MCF 10A (cell line): ENCODE results near the gene BARX2. TPM values are rescaled to one million over a fixed set of nuclear protein-coding genes. Genes with fewer than 3 reads are reported as not detected.

Experiments used
- BruUV-seq: library from RNA; stranded (reverse); fragments of 400-500 nt; replicated peaks from 2 replicates; lab custom pipeline; 2021; lab: Mats Ljungman, UMichigan
- CTCF ChIA-PET: fragments of 300-600 bp; sonication (Branson Sonifier 250); formaldehyde crosslinking; extraction: SDS; loops from one replicate; lab custom pipeline; 2021; ENCODE audit warnings: antibody characterized with exemption, inconsistent platforms; lab: Yijun Ruan, JAX
- POLR2A ChIA-PET: fragments of 300-600, 350-650 bp; sonication (Branson Sonifier 250); formaldehyde crosslinking; extraction: SDS; loops from one replicate; lab custom pipeline; 2020; ENCODE audit warnings: antibody characterized with exemption, inconsistent platforms; lab: Yijun Ruan, JAX
- DNase-seq: peaks from one replicate; pipeline ENCODE4 v3.0.0-alpha.2; 2018; ENCODE audit not compliant: unreplicated experiment
- H3K27ac Mint-ChIP-seq: one replicate; pipeline ENCODE4 v1.8.0; 2022; ENCODE audit warnings: mild to moderate bottlenecking, low read depth, mixed read lengths; ENCODE audit not compliant: unreplicated experiment
- H3K27me3 Mint-ChIP-seq: one replicate; pipeline ENCODE4 v1.8.0; 2022; ENCODE audit warnings: mixed read lengths; ENCODE audit not compliant: insufficient read depth, unreplicated experiment
- H3K36me3 Mint-ChIP-seq: one replicate; pipeline ENCODE4 v1.8.0; 2022; ENCODE audit warnings: mild to moderate bottlenecking, moderate library complexity, mixed read lengths; ENCODE audit not compliant: insufficient read depth, unreplicated experiment
- H3K4me1 Mint-ChIP-seq: one replicate; pipeline ENCODE4 v1.8.0; 2022; ENCODE audit warnings: mixed read lengths; ENCODE audit not compliant: insufficient read depth, unreplicated experiment
- H3K4me3 Mint-ChIP-seq: one replicate; pipeline ENCODE4 v1.8.0; 2022; ENCODE audit warnings: mild to moderate bottlenecking, moderate library complexity, mixed read lengths; ENCODE audit not compliant: unreplicated experiment
- H3K9me3 Mint-ChIP-seq: one replicate; pipeline ENCODE4 v1.8.0; 2022; ENCODE audit warnings: mixed read lengths; ENCODE audit not compliant: unreplicated experiment
- intact Hi-C: fragments of 100-400 bp; cut with micrococcal nuclease; formaldehyde crosslinking; loops from 2 replicates; pipeline ENCODE4 v1.14.1; 2022
- total RNA-seq: library from RNA; stranded (reverse); gene quantifications from 2 replicates; pipeline ENCODE4 v1.2.3, GENCODE V29; 2022
- TF ChIP-seq, protein P1 (sequence below): fragments of 200-600 bp; IDR thresholded peaks from one replicate; pipeline ENCODE4 v1.8.0; 2022; ENCODE audit warnings: antibody characterized with exemption, mild to moderate bottlenecking; ENCODE audit not compliant: unreplicated experiment

Gene BARX2
- total RNA-seq, 1 experiment from 2014 or later = not detected

DNA sequence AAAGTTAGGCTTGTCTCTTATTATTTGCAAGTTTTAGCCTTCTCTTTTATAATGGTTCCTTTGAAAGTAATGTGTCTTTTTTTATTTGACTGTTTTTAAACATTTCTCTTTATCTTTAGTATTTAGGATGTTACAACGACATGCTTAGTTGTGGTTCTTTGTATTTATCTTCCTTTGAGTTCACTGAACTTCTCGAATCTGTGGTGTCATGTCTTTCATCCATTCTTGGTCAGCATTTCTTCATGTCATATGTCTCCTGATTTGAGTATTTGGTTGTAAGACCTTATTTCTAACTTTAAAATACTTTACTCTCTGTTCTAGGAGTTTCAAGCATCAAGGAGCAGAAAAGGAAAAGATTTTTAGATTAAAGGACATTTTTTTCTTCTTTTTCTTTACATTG is 15.9 kb upstream of the BARX2 start:
- intact Hi-C loops = loop anchor here (5.0 to 10.0 kb wide), 2 partner anchors 338 to 475 kb away; no protein-coding TSS in a partner anchor
- ChIA-PET POLR2A (no interaction called here), CTCF (interaction anchor here (2.6 kb wide), 1 partner anchor 391 kb away, joined by 16 read pairs; no protein-coding TSS in a partner anchor)
- Mint-ChIP-seq H3K27me3 (peaks cover 40% of the 10 kb centered on the region), H3K9me3 (peaks cover 17% of the 10 kb centered on the region), H3K4me3 (no peak overlapping the region), H3K4me1 (no peaks in the 10 kb centered on the region), H3K36me3 (no peaks in the 10 kb centered on the region), H3K27ac (no peak overlapping the region)
- no peak for DNase-seq
- TF ChIP-seq, protein P1, sequence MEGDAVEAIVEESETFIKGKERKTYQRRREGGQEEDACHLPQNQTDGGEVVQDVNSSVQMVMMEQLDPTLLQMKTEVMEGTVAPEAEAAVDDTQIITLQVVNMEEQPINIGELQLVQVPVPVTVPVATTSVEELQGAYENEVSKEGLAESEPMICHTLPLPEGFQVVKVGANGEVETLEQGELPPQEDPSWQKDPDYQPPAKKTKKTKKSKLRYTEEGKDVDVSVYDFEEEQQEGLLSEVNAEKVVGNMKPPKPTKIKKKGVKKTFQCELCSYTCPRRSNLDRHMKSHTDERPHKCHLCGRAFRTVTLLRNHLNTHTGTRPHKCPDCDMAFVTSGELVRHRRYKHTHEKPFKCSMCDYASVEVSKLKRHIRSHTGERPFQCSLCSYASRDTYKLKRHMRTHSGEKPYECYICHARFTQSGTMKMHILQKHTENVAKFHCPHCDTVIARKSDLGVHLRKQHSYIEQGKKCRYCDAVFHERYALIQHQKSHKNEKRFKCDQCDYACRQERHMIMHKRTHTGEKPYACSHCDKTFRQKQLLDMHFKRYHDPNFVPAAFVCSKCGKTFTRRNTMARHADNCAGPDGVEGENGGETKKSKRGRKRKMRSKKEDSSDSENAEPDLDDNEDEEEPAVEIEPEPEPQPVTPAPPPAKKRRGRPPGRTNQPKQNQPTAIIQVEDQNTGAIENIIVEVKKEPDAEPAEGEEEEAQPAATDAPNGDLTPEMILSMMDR = no peak
- no TSS peak for BruUV-seq

GRCh38 chr11:129364143-129364654 is 11.4 kb upstream of the BARX2 start:
- H3K36me3 Mint-ChIP-seq = no peaks in the 10 kb centered on the region
- TF ChIP-seq, protein P1 = peak; percentile 100
- H3K9me3 Mint-ChIP-seq = peaks cover 17% of the 10 kb centered on the region
- no peak overlapping the region for H3K27ac Mint-ChIP-seq
- POLR2A ChIA-PET = interaction anchor here (1.6 kb wide), 1 partner anchor 364 kb away, joined by 3 read pairs; no protein-coding TSS in a partner anchor
- BruUV-seq = no TSS peak
- peaks cover 61% of the 10 kb centered on the region for H3K27me3 Mint-ChIP-seq
- peaks cover 6% of the 10 kb centered on the region for H3K4me1 Mint-ChIP-seq
- intact Hi-C loops = loop anchor here (1.0 to 10.0 kb wide), 5 partner anchors 134 to 479 kb away; no protein-coding TSS in a partner anchor
- DNase-seq = peak; percentile 89
- CTCF ChIA-PET = interaction anchor here (0.5 to 6.3 kb wide), 39 partner anchors 8 to 793 kb away, joined by 3 to 169 read pairs (median 4); partner anchors contain the start of gene BARX2
- H3K4me3 Mint-ChIP-seq = no peak overlapping the region

DNA sequence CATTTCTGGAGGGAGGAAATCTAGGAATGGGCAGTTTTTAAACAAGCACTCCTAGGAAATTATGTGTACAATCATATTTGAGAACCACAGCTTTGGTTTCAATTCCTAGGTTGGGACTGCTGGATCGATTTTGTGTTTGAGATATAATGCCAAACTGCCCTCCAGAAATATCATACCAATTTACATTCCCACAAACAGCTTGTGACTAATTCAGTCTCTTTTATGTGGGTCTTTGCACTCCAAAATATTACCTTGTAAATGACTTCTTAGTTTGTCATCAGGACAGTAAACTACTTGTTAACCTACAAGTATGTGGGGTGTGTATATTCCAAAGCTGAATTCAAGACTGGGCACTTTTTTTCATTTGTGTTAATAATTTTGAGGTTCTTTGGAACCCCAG is 9.8 kb upstream of the BARX2 start:
- DNase-seq = no peak
- Mint-ChIP-seq H3K27me3 (peaks cover 61% of the 10 kb centered on the region), H3K27ac (no peak overlapping the region), H3K4me1 (peaks cover 6% of the 10 kb centered on the region), H3K9me3 (peaks cover under 1% of the 10 kb centered on the region), H3K4me3 (no peak overlapping the region), H3K36me3 (no peaks in the 10 kb centered on the region)
- TF ChIP-seq, protein P1 = no peak
- intact Hi-C loops = loop anchor here (10.0 kb wide), 1 partner anchor 481 kb away; no protein-coding TSS in a partner anchor
- CTCF ChIA-PET = interaction anchor here (0.6 to 6.3 kb wide), 6 partner anchors 10 to 481 kb away, joined by 3 to 169 read pairs (median 3); partner anchors contain the start of gene BARX2
- BruUV-seq = no TSS peak
- POLR2A ChIA-PET = interaction anchor here (0.7 to 1.6 kb wide), 3 partner anchors 10 to 373 kb away, joined by 3 to 4 read pairs (median 3); partner anchors contain the start of gene BARX2
